Neural cell (in vitro differentiated cells): ENCODE measurements around the gene HDAC9. TPM values are rescaled to one million over a fixed set of nuclear protein-coding genes. Genes with fewer than 3 reads are reported as not detected.

Experiments used
- H2AFZ ChIP-seq: fragments of 200-600, 300-800 bp; sonication (generic), shearing (Covaris generic); 2 replicates; pipeline ENCODE4 v1.6.0; 2014; ENCODE audit warnings: low read depth, mild to moderate bottlenecking, antibody characterized with exemption, low read length, moderate library complexity
- H3F3A ChIP-seq: fragments of 200-600 bp; shearing (Covaris generic); 2 replicates; pipeline ENCODE4 v1.6.1; 2016; ENCODE audit warnings: mild to moderate bottlenecking, moderate library complexity, mixed read lengths, antibody characterized with exemption, low read length; ENCODE audit not compliant: insufficient read depth, poor library complexity, severe bottlenecking
- H3K27ac ChIP-seq: fragments of 200-600, 300-800 bp; sonication (generic), shearing (Covaris generic); 2 replicates; pipeline ENCODE4 v1.5.1; 2014; ENCODE audit warnings: mild to moderate bottlenecking, low read length, moderate library complexity
- H3K27me3 ChIP-seq: fragments of 300-800, 200-600 bp; sonication (generic), shearing (Covaris generic); 2 replicates; pipeline ENCODE4 v1.6.0; 2014; ENCODE audit warnings: mild to moderate bottlenecking, low read depth, low read length, moderate library complexity; ENCODE audit not compliant: insufficient read depth
- H3K36me3 ChIP-seq: fragments of 300-800, 200-600 bp; sonication (generic), shearing (Covaris generic); 2 replicates; pipeline ENCODE4 v1.5.1; 2014; ENCODE audit warnings: mild to moderate bottlenecking, antibody characterized with exemption, low read length, moderate library complexity; ENCODE audit not compliant: insufficient read depth
- H3K4me2 ChIP-seq: fragments of 300-800, 200-600 bp; sonication (generic), shearing (Covaris generic); 2 replicates; pipeline ENCODE4 v1.6.0; 2014; ENCODE audit warnings: mild to moderate bottlenecking, low read length
- H3K4me3 ChIP-seq: fragments of 300-800, 200-600 bp; sonication (generic), shearing (Covaris generic); 2 replicates; pipeline ENCODE4 v1.5.1; 2014; ENCODE audit warnings: mild to moderate bottlenecking, low read length, moderate library complexity
- H3K79me2 ChIP-seq: fragments of 200-600 bp; shearing (Covaris generic); replicated peaks from 2 replicates; pipeline ENCODE4 v1.6.0; 2014; ENCODE audit warnings: mild to moderate bottlenecking, low read length, moderate library complexity; ENCODE audit not compliant: insufficient read depth
- H3K9ac ChIP-seq: fragments of 300-800, 200-600 bp; sonication (generic), shearing (Covaris generic); 2 replicates; pipeline ENCODE4 v1.6.1; 2016; ENCODE audit warnings: mild to moderate bottlenecking, low read length, mixed read lengths
- H3K9me2 ChIP-seq: fragments of 200-600 bp; shearing (Covaris generic); 2 replicates; pipeline ENCODE4 v1.6.1; 2016; ENCODE audit warnings: mild to moderate bottlenecking, low read length, mixed read lengths; ENCODE audit not compliant: insufficient read depth
- H3K9me3 ChIP-seq: fragments of 200-600, 300-800 bp; sonication (generic), shearing (Covaris generic); 2 replicates; pipeline ENCODE4 v1.6.1; 2016; ENCODE audit warnings: mild to moderate bottlenecking, mixed run types, low read length, moderate library complexity, mixed read lengths
- H4K20me1 ChIP-seq: fragments of 200-600 bp; shearing (Covaris generic); 2 replicates; pipeline ENCODE4 v1.6.1; 2016; ENCODE audit warnings: mild to moderate bottlenecking, mixed run types; ENCODE audit not compliant: insufficient read depth
- EP300 ChIP-seq: fragments of 450-650 bp; conservative IDR thresholded peaks from 2 replicates; pipeline ENCODE4 v1.6.1; 2014; ENCODE audit warnings: antibody characterized with exemption, mild to moderate bottlenecking, moderate library complexity; ENCODE audit not compliant: poor library complexity, severe bottlenecking
- EZH2 ChIP-seq: fragments of 200-600, 300-800 bp; shearing (Covaris generic), sonication (generic); IDR thresholded peaks from 2 replicates; pipeline ENCODE4 v1.6.1; 2014; ENCODE audit warnings: antibody characterized with exemption, low read length, borderline replicate concordance, mild to moderate bottlenecking; ENCODE audit not compliant: insufficient read depth, poor library complexity, severe bottlenecking
- MXI1 ChIP-seq: fragments of 450-650 bp; conservative IDR thresholded peaks from 2 replicates; pipeline ENCODE4 v1.6.1; 2014; ENCODE audit warnings: antibody characterized with exemption, mild to moderate bottlenecking; ENCODE audit not compliant: poor library complexity, severe bottlenecking
- POLR2AphosphoS5 ChIP-seq: IDR thresholded peaks from 2 replicates; pipeline ENCODE4 v1.6.1; 2012
- RAD21 ChIP-seq: fragments of 450-650 bp; conservative IDR thresholded peaks from 2 replicates; pipeline ENCODE4 v1.6.1; 2014; ENCODE audit warnings: antibody characterized with exemption, mild to moderate bottlenecking, moderate library complexity
- SMC3 ChIP-seq: fragments of 450-650 bp; conservative IDR thresholded peaks from 2 replicates; pipeline ENCODE4 v1.6.1; 2014; ENCODE audit warnings: antibody characterized with exemption, mild to moderate bottlenecking, moderate library complexity; ENCODE audit not compliant: poor library complexity
- TAF1 ChIP-seq: IDR thresholded peaks from 2 replicates; pipeline ENCODE4 v1.6.1; 2012; ENCODE audit warnings: low read depth
- polyA plus RNA-seq: library from polyadenylated mRNA; depleted of rRNA; stranded (reverse); fragments of >200 nt; gene quantifications from 2 replicates; pipeline ENCODE4 v1.2.3, GENCODE V29; 2014
- TF ChIP-seq, protein P1 (sequence below): IDR thresholded peaks from 2 replicates; pipeline ENCODE4 v1.6.1; 2012; ENCODE audit warnings: borderline replicate concordance
- TF ChIP-seq, protein P2 (sequence below): fragments of 450-650 bp; IDR thresholded peaks from 2 replicates; pipeline ENCODE4 v1.5.1; 2014; ENCODE audit warnings: antibody characterized with exemption, mild to moderate bottlenecking, moderate library complexity; ENCODE audit not compliant: poor library complexity, severe bottlenecking

Gene HDAC9
- polyA plus RNA-seq, 1 donor from 2014 or later, result 15.9 TPM

DNA sequence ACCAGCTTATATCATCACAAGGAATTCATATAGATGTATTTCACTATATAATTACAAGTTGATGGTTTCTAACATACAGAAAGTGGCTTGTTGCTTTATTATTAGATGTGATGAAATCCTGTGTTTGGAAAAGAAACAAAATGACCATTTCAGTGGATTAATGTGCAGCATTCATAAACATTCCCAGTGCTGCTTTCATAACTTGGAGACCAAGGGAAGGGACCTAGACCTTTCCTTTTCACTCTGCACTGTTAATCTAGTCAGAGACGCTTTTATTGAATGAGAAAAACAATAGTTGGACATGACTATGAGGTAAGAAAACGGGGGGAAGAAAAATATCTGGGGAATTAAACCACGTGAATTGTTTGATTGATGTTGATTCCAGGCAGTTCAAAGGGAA lies 160.0 kb downstream of the HDAC9 start:
- no peak overlapping the region for H3K4me3 ChIP-seq
- H3K9ac ChIP-seq, result no peak overlapping the region
- H3K9me2 ChIP-seq, result no peaks in the 10 kb centered on the region
- H4K20me1 ChIP-seq, result no peaks in the 10 kb centered on the region
- H3K79me2 ChIP-seq, result no peaks in the 10 kb centered on the region
- no peak overlapping the region for H2AFZ ChIP-seq
- H3K4me2 ChIP-seq, result no peak overlapping the region
- no peaks in the 10 kb centered on the region for H3F3A ChIP-seq
- H3K9me3 ChIP-seq, result no peaks in the 10 kb centered on the region
- H3K36me3 ChIP-seq, result no peaks in the 10 kb centered on the region
- no peak for TF ChIP-seq MXI1
- no peak for TF ChIP-seq SMC3
- TF ChIP-seq POLR2AphosphoS5, result no peak
- H3K27ac ChIP-seq, result no peak overlapping the region
- no peaks in the 10 kb centered on the region for H3K27me3 ChIP-seq

DNA sequence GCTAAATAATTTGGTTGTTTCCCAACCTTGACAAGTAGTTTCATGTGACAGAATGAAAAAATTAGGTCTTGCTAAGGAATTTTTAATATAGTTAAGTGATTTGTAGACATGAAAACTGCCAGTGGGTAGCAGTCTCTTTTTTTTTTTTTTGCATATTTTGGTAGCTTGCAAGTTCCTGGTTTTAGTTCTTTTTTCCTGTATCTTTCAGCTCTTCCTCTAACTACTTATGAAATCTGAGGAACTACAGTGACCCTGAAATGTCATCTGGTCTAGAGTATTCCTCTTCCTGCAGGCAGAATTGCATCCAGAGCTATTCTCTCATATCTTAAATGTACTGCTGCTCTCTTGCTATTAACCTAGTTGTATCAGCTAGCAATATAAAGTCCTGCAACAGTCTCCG lies 160.4 kb downstream of the HDAC9 start:
- Histone ChIP-seq H3K4me2 (no peak overlapping the region), H3K9me2 (no peaks in the 10 kb centered on the region), H3K79me2 (no peaks in the 10 kb centered on the region), H4K20me1 (no peaks in the 10 kb centered on the region), H3K4me3 (no peak overlapping the region), H3F3A (no peaks in the 10 kb centered on the region), H3K36me3 (no peaks in the 10 kb centered on the region), H3K27ac (no peak overlapping the region), H3K27me3 (no peaks in the 10 kb centered on the region), H2AFZ (no peak overlapping the region), H3K9ac (no peak overlapping the region), H3K9me3 (no peaks in the 10 kb centered on the region)
- no peak for TF ChIP-seq RAD21

DNA sequence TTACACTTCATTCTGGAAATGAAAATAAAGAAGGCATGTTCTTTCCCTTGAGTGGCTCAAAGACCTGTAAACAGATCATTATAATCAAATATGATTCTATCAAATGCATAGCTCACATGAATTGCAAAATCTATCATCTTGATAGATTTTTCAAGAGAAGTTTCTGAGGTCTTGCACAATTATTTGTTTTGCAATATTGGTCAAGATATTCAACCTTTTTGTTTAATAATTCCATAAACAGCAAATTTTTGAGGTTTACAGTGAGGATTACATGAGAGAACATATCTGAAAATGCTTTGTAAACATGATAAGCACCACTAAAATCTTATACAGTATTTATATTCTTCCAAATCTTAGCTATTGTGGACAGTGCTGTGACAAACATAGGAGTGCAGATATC lies 160.8 kb downstream of the HDAC9 start:
- Histone ChIP-seq H3K27ac (no peak overlapping the region), H3K9me3 (no peaks in the 10 kb centered on the region), H3K4me3 (no peak overlapping the region), H3K9me2 (no peaks in the 10 kb centered on the region), H3K4me2 (no peak overlapping the region), H3K27me3 (no peaks in the 10 kb centered on the region), H3K9ac (no peak overlapping the region), H2AFZ (no peak overlapping the region), H4K20me1 (no peaks in the 10 kb centered on the region), H3F3A (no peaks in the 10 kb centered on the region), H3K79me2 (no peaks in the 10 kb centered on the region), H3K36me3 (no peaks in the 10 kb centered on the region)
- TF ChIP-seq, protein P1, sequence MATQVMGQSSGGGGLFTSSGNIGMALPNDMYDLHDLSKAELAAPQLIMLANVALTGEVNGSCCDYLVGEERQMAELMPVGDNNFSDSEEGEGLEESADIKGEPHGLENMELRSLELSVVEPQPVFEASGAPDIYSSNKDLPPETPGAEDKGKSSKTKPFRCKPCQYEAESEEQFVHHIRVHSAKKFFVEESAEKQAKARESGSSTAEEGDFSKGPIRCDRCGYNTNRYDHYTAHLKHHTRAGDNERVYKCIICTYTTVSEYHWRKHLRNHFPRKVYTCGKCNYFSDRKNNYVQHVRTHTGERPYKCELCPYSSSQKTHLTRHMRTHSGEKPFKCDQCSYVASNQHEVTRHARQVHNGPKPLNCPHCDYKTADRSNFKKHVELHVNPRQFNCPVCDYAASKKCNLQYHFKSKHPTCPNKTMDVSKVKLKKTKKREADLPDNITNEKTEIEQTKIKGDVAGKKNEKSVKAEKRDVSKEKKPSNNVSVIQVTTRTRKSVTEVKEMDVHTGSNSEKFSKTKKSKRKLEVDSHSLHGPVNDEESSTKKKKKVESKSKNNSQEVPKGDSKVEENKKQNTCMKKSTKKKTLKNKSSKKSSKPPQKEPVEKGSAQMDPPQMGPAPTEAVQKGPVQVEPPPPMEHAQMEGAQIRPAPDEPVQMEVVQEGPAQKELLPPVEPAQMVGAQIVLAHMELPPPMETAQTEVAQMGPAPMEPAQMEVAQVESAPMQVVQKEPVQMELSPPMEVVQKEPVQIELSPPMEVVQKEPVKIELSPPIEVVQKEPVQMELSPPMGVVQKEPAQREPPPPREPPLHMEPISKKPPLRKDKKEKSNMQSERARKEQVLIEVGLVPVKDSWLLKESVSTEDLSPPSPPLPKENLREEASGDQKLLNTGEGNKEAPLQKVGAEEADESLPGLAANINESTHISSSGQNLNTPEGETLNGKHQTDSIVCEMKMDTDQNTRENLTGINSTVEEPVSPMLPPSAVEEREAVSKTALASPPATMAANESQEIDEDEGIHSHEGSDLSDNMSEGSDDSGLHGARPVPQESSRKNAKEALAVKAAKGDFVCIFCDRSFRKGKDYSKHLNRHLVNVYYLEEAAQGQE, result no peak
- TF ChIP-seq EP300, result no peak

DNA sequence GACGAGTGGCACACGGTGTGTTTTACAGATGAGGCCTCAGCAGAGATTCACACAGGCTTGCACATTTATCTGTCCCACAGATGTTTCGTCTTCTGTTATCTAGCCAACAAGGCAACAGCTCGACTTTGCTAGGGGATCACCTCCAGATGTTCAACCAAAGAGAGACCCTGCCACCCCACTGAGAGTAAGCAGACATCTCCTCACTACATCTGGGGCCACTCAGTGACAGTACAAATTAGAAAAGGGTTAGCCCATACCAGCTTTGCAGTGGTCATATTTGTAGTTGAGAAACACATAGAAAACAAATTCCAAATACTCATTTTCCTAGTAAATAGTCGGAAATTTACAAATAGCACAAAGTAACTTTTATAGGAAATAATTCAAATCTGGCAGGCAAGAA lies 164.2 kb downstream of the HDAC9 start:
- Histone ChIP-seq H3F3A (no peaks in the 10 kb centered on the region), H3K4me2 (no peak overlapping the region), H4K20me1 (no peaks in the 10 kb centered on the region), H3K9me3 (no peaks in the 10 kb centered on the region), H3K27me3 (no peaks in the 10 kb centered on the region), H2AFZ (no peak overlapping the region), H3K36me3 (no peaks in the 10 kb centered on the region), H3K9me2 (no peaks in the 10 kb centered on the region), H3K27ac (no peak overlapping the region), H3K9ac (no peak overlapping the region), H3K79me2 (no peaks in the 10 kb centered on the region), H3K4me3 (no peak overlapping the region)
- TF ChIP-seq EZH2 (no peak), MXI1 (no peak), RAD21 (no peak), EP300 (no peak), POLR2AphosphoS5 (no peak), TAF1 (no peak), SMC3 (no peak)
- TF ChIP-seq, protein P1, result no peak
- TF ChIP-seq, protein P2, sequence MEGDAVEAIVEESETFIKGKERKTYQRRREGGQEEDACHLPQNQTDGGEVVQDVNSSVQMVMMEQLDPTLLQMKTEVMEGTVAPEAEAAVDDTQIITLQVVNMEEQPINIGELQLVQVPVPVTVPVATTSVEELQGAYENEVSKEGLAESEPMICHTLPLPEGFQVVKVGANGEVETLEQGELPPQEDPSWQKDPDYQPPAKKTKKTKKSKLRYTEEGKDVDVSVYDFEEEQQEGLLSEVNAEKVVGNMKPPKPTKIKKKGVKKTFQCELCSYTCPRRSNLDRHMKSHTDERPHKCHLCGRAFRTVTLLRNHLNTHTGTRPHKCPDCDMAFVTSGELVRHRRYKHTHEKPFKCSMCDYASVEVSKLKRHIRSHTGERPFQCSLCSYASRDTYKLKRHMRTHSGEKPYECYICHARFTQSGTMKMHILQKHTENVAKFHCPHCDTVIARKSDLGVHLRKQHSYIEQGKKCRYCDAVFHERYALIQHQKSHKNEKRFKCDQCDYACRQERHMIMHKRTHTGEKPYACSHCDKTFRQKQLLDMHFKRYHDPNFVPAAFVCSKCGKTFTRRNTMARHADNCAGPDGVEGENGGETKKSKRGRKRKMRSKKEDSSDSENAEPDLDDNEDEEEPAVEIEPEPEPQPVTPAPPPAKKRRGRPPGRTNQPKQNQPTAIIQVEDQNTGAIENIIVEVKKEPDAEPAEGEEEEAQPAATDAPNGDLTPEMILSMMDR, result no peak
